ENCODE data around the gene STX1A. TPM values are rescaled to one million over a fixed set of nuclear protein-coding genes. Genes with fewer than 3 reads are reported as not detected.
A peak's percentile ranks its signal among the peaks of the same experiment; 100 is the strongest.

Gene STX1A
- total RNA-seq (10 to 100 TPM; 10.2 to 14.7 TPM), polyA plus RNA-seq (10 to 100 TPM in 1 of 2 donors, 1 to 10 TPM in 1; 2.6 to 13.4 TPM)
- long read RNA-seq, donor 1, partial matches to known transcripts: 1 of 20 reads
- long read RNA-seq, donor 1, other reads (novel, unspliced or antisense): 18 of 20 reads
- long read RNA-seq, donor 2, partial matches to known transcripts: 0 of 2 reads
- long read RNA-seq, donor 2, other reads (novel, unspliced or antisense): 2 of 2 reads

DNA sequence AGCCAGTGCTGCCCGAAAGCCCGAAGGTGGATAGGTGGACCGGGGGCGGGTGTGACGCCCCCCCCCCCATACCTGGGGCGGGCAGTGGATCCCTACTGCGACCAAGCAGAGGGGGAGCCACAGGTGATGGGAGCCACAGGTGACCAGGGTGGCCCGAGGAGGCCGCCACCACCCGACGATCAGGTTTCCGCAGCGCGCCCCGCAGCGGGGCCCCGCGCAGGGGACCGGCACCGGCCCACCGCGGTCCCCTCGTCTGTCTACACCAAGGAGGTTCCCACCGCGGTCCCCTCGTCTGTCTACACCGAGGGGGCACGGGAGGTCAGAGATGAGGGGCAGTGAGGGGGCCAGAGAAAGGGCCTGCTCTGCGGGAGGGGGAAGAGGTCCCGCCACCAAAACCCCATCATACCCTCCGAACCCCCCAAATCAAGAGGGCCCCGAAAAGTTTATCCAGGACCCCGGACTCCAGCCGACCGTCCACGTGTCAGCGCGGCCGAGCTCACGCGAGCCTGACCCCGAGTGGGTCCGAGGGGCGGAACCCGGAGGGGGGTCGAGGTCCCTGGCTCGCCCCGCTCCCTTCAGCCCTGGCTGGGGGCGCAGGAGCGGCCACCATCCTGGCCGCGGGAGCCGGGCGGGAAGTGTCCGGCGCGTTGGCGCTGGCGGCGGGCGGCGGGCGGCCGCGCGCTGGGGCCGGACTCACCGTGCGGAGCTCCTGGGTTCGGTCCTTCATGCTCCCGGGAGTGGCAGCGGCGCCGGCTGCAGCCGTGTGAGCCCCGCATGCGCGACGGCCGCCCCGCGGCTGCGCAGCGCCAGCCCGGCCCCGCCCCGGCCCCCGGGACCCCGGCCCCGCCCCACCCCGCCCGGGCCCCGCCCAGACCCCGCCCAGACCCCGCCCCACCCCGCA, at the start of gene STX1A:
TSS of gene STX1A (minus strand) at position 765 of the 901 bp plus-strand sequence. CDS start at position 727, 38 bp downstream.
- intact Hi-C loops (cut with DNase I): no loop called here
- H3K27me3 ChIP-seq (ENCODE audit: control insufficient read depth in 1 of 2, insufficient read depth in 2 of 2, low read length in 1 of 2): no peaks in the 10 kb centered on the region
- no peaks in the 10 kb centered on the region for H3K4me1 ChIP-seq (ENCODE audit: control insufficient read depth in 1 of 2, insufficient read depth in 2 of 2, low read length in 2 of 2)
- ATAC-seq (ENCODE audit: low FRiP score) (peak; percentile 62), DNase-seq (peak; percentile 81 to 91)
- peak within 1 kb of the TSS; percentile 20 to 94 for H3K4me3 ChIP-seq (ENCODE audit: low read length in 2 of 2)
- no peaks in the 10 kb centered on the region for H3K36me3 ChIP-seq (ENCODE audit: control insufficient read depth in 1 of 2, insufficient read depth in 2 of 2, low read length in 1 of 2)
- 0 to 1% methylated on average over 58 to 96 of the region's 96 CpGs for WGBS, 2 donors
- no peak within 1 kb of the TSS for H3K27ac ChIP-seq (ENCODE audit: low read depth in 1 of 2, low read length in 2 of 2)
- no peaks in the 10 kb centered on the region for H3K9me3 ChIP-seq (ENCODE audit: control insufficient read depth, low read length)

DNA sequence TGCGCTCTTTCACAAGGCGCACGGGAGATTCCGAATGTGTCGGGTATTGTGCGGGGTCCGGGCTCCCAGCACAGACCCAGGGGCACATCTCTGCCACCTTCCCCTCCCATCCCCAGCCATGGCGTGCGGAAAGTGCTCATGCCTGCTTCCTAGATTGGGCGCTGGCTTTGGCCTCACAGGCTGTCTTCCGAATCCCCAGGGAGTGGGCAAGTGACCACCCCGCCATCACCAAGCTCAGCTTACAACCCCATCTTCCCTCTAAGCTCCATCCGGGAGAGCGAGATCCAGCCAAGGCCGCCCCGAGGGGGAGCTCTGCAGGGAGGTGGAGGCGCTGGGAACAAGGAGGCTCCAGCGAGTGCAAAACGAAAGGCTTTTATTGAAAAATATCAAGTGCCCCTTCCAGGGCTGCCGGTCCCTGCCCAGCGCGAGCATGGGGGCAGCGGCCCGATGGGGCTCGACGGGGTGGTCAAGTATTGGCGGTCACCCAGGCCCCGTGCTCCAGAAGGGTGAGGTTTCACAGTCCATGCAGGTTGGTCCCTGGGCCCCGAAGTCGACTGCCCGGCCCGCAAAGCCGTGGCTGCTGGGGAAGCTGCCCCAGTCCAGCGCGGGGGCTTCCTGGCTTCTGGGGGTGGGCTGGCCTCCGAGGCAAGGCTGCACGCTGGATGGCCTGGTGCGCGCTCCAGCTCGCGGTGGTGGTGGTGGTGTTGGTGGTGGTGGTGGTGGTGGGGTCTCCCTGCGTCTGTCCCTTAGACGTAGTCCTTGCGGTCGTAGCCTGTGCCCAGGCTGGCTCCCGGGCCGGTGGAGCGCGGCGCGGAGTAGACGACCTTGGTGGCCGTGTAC, 49.4 kb upstream of the STX1A start:
- no peaks in the 10 kb centered on the region for H3K27me3 ChIP-seq (ENCODE audit: control insufficient read depth in 1 of 2, insufficient read depth in 2 of 2, low read length in 1 of 2)
- intact Hi-C loops (cut with DNase I): no loop called here
- WGBS, 2 donors: 26 to 37% methylated on average over 52 to 53 of the region's 53 CpGs
- H3K36me3 ChIP-seq (ENCODE audit: control insufficient read depth in 1 of 2, insufficient read depth in 2 of 2, low read length in 1 of 2): no peaks in the 10 kb centered on the region
- DNase-seq (peak in 1 of 2 donors; percentile 56), ATAC-seq (ENCODE audit: low FRiP score) (no peak)
- no peak overlapping the region for H3K4me3 ChIP-seq (ENCODE audit: low read length in 2 of 2)
- H3K4me1 ChIP-seq (ENCODE audit: control insufficient read depth in 1 of 2, insufficient read depth in 2 of 2, low read length in 2 of 2): no peaks in the 10 kb centered on the region
- no peak overlapping the region for H3K27ac ChIP-seq (ENCODE audit: low read depth in 1 of 2, low read length in 2 of 2)
- H3K9me3 ChIP-seq (ENCODE audit: control insufficient read depth, low read length): no peaks in the 10 kb centered on the region

DNA sequence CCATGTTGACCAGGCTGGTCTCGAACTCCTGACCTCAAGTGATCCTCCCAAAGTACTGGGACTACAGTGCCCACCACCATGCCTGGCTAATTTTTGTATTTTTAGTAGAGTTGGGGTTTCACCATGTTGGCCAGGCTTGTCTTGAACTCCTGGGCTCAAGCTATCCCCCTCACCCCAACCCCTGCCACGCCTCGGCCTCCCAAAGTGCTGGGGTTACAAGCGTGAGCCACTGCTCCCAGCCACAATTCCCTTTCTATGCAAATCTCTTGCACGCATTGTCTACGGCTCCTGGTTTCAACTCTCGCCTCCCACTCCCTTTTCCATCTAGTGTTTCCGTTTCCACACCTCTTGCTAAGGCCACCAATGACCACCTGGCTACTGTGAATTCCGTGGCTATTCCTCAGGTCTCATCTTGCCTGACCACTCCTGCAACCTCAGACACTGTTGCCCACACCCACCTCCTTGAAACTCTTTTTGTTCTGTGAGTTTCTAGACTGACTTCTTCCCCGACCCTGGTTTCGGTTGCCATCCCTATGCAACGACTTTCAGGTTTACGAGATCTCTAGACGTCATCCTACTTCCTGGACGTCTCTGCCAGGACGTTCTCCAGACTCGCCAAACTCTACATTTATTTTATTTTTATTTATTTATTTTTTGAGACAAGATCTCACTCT, 47.2 kb upstream of the STX1A start:
- 88 to 91% methylated on average over 17 of the region's 17 CpGs for whole genome bisulfite sequencing, 2 donors
- H3K4me1 ChIP-seq (ENCODE audit: control insufficient read depth in 1 of 2, insufficient read depth in 2 of 2, low read length in 2 of 2): no peaks in the 10 kb centered on the region
- no peaks in the 10 kb centered on the region for H3K27me3 ChIP-seq (ENCODE audit: control insufficient read depth in 1 of 2, insufficient read depth in 2 of 2, low read length in 1 of 2)
- no peak overlapping the region for H3K27ac ChIP-seq (ENCODE audit: low read depth in 1 of 2, low read length in 2 of 2)
- intact Hi-C loops (cut with DNase I): no loop called here
- no peak overlapping the region for H3K4me3 ChIP-seq (ENCODE audit: low read length in 2 of 2)
- DNase-seq (peak in 1 of 2 donors; percentile 42), ATAC-seq (ENCODE audit: low FRiP score) (no peak)
- no peaks in the 10 kb centered on the region for H3K9me3 ChIP-seq (ENCODE audit: control insufficient read depth, low read length)
- H3K36me3 ChIP-seq (ENCODE audit: control insufficient read depth in 1 of 2, insufficient read depth in 2 of 2, low read length in 1 of 2): no peaks in the 10 kb centered on the region

DNA sequence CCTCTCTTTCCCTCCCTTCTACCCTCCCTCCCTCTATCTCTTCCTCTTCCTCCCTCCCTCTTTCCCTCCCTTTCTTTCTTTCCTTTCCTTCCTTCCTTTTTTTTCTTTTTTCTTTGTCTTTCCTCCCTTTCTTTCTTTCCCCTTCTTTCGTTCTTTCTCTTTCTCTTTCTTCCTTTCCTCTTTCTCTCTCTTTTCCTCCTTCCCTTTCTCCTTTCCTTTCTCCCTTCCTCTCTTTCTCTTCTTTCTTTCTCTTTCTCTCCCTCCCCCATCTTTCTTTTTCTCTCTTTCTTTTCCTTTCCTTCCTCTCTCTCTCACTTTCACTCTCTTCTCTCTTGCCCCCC, 43.2 kb upstream of the STX1A start:
- Histone ChIP-seq H3K4me3 (ENCODE audit: low read length in 2 of 2) (no peak overlapping the region), H3K27ac (ENCODE audit: low read depth in 1 of 2, low read length in 2 of 2) (no peak overlapping the region), H3K27me3 (ENCODE audit: control insufficient read depth in 1 of 2, insufficient read depth in 2 of 2, low read length in 1 of 2) (no peaks in the 10 kb centered on the region), H3K36me3 (ENCODE audit: control insufficient read depth in 1 of 2, insufficient read depth in 2 of 2, low read length in 1 of 2) (no peaks in the 10 kb centered on the region), H3K4me1 (ENCODE audit: control insufficient read depth in 1 of 2, insufficient read depth in 2 of 2, low read length in 2 of 2) (no peaks in the 10 kb centered on the region), H3K9me3 (ENCODE audit: control insufficient read depth, low read length) (no peaks in the 10 kb centered on the region)
- ATAC-seq (ENCODE audit: low FRiP score) (no peak), DNase-seq (no peak)
- 87 to 92% methylated on average over 1 of the region's 1 CpG for WGBS, 2 donors
- intact Hi-C loops (cut with DNase I): no loop called here

DNA sequence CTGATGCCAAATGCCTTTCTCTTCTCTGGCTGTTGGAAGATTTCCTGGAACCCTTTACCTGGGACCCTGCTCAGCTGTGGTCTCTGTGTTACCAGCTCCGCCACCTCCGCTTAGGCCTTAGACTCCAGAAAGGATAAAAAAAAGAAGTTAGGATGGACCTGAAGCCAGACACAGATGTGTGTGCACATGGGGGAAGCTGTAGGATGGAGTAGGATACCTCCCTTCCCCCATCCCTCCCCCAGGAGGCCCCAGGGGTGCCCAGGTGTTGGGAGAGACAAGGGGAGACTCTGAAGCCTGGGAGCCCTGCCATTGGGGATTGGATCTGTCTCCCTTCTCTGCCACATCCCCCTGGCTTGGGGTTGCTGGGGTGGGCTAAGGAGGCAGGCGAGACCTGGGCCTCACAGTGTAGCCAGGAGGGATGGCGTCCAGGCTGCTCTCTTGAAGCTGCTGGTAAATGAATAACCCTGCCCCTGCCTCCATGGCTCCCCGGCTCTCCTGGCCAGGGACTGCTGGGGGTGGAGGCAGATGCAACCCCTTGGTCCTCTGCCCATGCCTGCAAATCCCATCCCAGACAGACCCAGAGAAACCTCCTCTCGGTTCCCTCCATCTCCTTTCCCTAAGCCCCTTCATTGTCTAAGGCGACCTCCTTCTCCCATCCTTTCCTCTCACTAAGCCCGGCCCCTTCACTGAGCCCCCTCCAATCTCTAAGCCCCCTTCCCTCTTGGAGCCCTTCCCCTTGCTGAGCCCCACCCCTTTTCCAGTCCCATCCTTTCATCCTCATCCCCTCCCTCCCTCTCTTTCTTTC, 42.6 kb upstream of the STX1A start:
- no peaks in the 10 kb centered on the region for H3K4me1 ChIP-seq (ENCODE audit: control insufficient read depth in 1 of 2, insufficient read depth in 2 of 2, low read length in 2 of 2)
- 67 to 68% methylated on average over 8 of the region's 8 CpGs for WGBS, 2 donors
- ATAC-seq (ENCODE audit: low FRiP score) (no peak), DNase-seq (no peak)
- no peak overlapping the region for H3K4me3 ChIP-seq (ENCODE audit: low read length in 2 of 2)
- intact Hi-C loops (cut with DNase I): no loop called here
- H3K27ac ChIP-seq (ENCODE audit: low read depth in 1 of 2, low read length in 2 of 2): no peak overlapping the region
- H3K36me3 ChIP-seq (ENCODE audit: control insufficient read depth in 1 of 2, insufficient read depth in 2 of 2, low read length in 1 of 2): no peaks in the 10 kb centered on the region
- H3K27me3 ChIP-seq (ENCODE audit: control insufficient read depth in 1 of 2, insufficient read depth in 2 of 2, low read length in 1 of 2): no peaks in the 10 kb centered on the region
- H3K9me3 ChIP-seq (ENCODE audit: control insufficient read depth, low read length): no peaks in the 10 kb centered on the region

DNA sequence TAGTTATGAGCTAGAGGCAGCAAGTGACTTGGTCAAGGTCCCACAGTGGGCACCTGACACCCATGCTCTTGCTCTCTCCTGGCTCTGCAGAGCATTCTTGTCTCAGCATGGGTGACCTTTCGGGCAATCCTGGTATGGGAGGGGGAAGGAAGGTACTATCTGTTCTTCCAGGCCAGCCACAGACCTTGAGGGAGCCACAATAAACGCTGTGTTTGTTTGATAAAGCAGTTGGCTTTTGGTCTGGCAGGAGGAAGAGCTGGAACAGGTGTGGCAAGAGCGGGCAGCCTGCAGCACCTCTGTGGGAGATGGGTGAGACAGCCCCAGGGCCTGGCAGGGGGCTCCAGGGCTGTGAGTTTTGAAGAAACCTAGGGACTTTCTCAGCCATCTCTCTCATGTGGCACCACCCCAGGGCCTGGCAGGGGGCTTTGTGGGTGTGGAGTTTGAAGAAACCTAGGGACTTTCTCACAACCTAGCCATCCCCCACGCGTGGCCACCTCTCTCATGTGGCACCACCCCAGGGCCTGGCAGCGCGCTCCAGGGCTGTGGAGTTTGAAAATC, 39.2 kb upstream of the STX1A start:
- no peaks in the 10 kb centered on the region for H3K9me3 ChIP-seq (ENCODE audit: control insufficient read depth, low read length)
- DNase-seq: no peak
- ATAC-seq (ENCODE audit: low FRiP score): no peak
- intact Hi-C loops (cut with DNase I): no loop called here
- no peaks in the 10 kb centered on the region for H3K27me3 ChIP-seq (ENCODE audit: control insufficient read depth in 1 of 2, insufficient read depth in 2 of 2, low read length in 1 of 2)
- 86 to 94% methylated on average over 7 of the region's 7 CpGs for WGBS, 2 donors
- H3K4me3 ChIP-seq (ENCODE audit: low read length in 2 of 2): no peak overlapping the region
- no peaks in the 10 kb centered on the region for H3K36me3 ChIP-seq (ENCODE audit: control insufficient read depth in 1 of 2, insufficient read depth in 2 of 2, low read length in 1 of 2)
- H3K27ac ChIP-seq (ENCODE audit: low read depth in 1 of 2, low read length in 2 of 2): no peak overlapping the region
- no peaks in the 10 kb centered on the region for H3K4me1 ChIP-seq (ENCODE audit: control insufficient read depth in 1 of 2, insufficient read depth in 2 of 2, low read length in 2 of 2)

DNA sequence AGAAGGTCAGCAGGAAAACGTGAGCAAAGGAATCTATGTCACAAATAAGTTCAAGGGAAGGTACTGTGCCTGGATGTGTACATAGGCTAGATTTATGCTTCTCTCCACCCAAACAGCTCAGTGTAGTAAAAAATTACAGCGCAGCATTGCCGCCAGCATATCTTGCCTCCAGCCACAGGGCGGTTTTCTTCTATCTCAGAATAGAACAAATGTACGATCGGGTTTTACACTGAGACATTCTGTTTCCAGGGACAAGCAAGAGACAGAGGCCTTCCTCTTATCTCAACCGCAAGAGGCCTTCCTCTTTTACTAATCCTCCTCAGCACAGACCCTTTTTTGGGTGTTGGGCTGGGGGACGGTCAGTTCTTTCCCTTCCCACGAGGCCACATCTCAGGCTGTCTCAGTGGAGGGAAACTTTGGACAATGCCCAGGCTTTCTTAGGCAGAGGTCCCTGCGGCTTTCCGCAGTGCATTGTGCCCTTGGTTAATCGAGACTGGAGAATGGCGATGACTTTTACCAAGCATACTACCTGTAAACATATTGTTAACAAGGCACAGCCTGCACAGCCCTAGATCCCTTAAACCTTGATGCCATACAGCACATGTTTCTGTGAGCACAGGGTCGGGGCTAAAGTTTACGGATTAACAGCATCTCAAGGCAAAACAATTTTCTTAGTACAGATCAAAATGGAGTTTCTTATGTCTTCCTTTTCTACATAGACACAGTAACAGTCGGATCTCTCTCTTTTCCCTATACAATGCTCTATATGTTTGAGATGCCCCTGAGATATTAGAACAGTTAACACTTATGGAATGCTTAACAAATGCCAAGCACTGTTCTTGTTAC, 30.7 kb upstream of the STX1A start:
- H3K4me1 ChIP-seq (ENCODE audit: control insufficient read depth in 1 of 2, insufficient read depth in 2 of 2, low read length in 2 of 2): no peaks in the 10 kb centered on the region
- ATAC-seq (ENCODE audit: low FRiP score): no peak
- H3K9me3 ChIP-seq (ENCODE audit: control insufficient read depth, low read length): no peaks in the 10 kb centered on the region
- H3K36me3 ChIP-seq (ENCODE audit: control insufficient read depth in 1 of 2, insufficient read depth in 2 of 2, low read length in 1 of 2): no peaks in the 10 kb centered on the region
- intact Hi-C loops (cut with DNase I): no loop called here
- no peak overlapping the region for H3K27ac ChIP-seq (ENCODE audit: low read depth in 1 of 2, low read length in 2 of 2)
- H3K27me3 ChIP-seq (ENCODE audit: control insufficient read depth in 1 of 2, insufficient read depth in 2 of 2, low read length in 1 of 2): no peaks in the 10 kb centered on the region
- DNase-seq: no peak
- H3K4me3 ChIP-seq (ENCODE audit: low read length in 2 of 2): no peak overlapping the region
- 87 to 88% methylated on average over 16 of the region's 16 CpGs for WGBS, 2 donors
